HG03439 (cell line): Measurements from ENCODE around the gene IFIT2.
"Not testable (repeated sequence)": the region's sequence is repeated elsewhere in the genome, so short reads cannot be mapped to it uniquely, and the experiment has no call there.

ENCODE experiments used
- ATAC-seq: cut with Tn5 transposase; IDR thresholded peaks from one replicate; pipeline ENCODE4 v1.9.1; 2021; ENCODE audit warnings: mild to moderate bottlenecking, moderate library complexity; ENCODE audit not compliant: unreplicated experiment

The IFIT2 gene

DNA sequence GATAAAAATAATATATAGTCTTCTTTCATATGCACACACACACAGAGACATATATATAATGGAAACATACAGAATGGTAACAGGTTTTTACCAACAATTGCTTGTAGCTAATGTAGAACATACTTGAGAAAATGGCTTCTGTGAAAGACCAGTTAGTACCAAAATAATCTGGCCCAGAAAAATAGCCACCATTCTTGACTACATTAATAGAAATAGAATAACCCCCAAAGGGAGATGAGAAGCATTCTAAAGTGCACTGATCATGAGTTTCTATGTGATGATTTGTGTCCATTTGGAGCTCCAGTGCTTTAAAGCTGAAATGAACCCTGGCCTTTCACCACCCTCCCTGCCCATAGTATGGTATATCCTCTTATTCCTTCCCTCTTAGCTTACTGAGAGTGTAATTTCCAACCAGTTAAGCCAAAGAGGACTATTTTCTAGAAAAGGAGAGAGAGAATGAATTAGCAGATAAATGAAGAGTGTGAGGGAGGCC, 22.9 kb upstream of the IFIT2 start:
- no peak for ATAC-seq

DNA sequence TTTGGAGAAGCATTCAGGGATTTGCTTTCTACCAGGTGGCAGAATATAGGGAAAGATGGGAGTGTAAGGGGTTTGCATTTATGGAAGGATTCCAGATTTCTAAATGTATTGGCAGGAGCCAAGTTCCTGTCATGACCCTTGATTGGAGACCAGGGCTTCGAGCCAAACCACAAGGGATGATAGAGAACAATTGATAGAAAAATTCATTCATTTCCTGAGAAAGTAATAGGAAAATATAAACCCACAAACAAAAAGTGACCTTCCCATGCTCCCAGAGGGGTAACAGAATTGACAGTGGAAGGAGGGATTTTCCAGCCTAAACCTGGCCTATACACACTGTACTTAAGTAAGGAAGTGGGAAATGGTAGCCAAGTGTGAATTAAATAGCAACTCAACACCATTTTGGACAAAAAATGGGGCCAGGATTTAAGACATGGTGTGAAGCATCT, 22.4 kb upstream of the IFIT2 start:
- ATAC-seq, result no peak

DNA sequence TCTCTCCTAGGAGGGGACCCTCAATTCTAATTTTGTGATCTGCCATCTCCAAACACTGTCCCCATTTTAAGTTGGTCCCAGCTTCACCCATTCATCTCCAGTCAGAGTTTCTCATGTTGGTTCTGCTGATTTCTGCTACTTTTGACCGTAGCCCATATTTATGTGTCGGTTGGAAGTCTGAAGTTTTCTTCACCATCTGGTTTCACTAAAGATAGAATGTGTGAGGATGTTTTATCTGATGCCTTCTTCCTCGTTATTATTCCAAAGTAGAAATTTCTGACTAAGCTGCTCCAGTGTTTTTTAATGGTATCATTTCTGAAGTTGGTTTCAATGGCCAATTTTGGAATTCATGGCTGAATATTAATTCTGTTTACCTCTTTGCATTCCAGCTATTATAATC, 21.3 kb upstream of the IFIT2 start:
- no peak for ATAC-seq

DNA sequence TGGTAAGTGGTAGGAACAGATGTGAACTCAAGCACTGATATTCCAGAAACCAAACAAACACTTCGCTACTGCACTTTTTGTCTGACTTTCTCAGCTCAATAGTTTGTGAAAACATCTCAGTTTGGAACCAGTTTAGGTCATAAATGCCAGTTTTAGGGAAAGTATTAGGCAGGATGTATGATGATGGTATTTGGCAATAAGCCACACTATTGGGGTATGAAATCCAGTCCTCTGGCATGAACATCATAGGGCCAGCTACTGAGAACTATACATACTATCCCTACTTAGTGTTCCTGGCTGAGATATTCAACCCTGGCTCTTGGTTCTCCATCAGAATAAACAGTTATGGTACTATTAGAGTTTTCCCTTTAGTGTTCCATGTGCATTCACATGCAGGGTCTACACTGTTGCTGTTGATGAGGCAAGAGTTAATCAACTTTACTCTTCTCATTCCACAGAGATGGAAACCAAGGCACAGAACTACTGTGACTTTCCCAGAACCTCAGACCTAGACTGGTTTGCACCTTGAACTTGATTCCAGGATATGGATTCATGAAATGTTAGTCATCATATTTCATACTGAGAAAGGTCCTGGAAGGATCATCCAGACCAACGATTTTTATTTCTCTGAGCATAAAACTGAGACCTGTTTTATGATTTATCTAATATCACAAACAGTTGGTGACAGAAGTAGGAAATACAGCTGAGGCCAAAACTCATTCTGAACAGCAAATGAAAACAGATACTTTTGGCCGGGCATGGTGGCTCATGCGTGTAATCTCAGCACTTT, 20.0 kb upstream of the IFIT2 start:
- ATAC-seq, result no peak

DNA sequence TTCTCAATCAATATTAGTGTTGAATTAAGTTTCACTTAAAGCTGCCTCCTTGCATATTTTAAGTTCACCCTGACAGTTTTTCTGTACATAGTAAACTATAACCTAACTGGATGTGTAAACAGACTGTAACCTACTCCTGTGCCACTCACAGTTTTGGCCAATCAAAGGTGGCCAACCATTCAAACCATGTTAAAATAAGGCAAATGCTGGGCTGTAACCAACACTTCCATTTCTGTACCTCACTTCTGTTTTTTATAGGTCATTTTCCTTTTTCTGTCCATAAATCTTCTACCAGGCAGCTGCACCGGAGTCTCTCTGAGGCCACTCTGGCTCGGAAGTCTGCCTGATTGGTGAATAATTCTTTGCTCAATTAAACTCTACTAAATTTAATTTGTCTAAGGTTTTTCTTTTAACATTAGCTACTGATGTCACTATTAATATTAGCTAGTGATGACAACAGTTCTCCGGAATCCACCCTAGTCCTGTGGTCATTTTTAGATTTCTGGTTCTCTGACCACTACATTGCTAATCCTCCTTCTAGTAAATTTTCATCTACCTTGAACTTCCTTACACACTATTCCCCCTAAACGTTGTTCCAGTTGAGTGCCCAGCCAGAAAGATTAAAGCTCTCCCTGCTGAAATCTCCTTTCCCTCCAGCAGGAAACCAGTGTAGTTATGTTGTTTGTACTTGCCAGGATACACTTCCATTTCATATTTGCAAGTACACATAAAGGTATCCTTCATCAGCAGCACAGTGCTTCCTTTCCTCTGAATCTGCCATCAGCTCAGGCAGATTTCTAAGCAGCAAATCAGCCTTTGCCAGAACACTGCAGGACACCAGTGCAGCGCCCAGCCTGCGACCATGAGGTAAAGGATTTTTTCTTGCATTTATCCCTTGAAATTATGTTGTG, 18.6 kb upstream of the IFIT2 start:
- no peak for ATAC-seq

DNA sequence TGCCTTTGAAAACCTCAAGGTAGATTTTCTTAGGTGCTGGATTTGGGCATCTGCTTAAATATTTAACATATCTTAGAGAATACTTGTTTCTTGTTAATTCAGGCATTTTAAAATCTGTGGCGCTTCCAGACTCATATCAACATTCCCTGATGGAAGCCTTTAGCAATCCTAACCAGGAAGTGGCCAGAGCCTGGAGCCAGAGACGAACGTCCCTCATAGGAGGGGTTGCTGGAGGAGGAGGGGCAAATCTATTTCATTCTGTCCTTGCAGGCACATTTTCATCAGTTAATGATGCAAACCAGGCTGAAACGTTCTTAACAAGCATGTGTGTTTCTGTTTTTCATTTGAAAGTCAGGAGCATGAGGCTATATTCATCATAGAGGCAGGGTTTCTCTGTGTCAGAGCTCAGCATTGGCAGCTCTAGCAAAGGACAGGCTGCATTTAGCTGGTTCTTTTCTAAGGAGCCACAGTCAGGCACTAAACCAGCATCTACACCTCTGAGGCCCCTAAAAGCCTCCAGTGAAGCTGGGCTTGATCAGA, 17.8 kb upstream of the IFIT2 start:
- ATAC-seq, result no peak

DNA sequence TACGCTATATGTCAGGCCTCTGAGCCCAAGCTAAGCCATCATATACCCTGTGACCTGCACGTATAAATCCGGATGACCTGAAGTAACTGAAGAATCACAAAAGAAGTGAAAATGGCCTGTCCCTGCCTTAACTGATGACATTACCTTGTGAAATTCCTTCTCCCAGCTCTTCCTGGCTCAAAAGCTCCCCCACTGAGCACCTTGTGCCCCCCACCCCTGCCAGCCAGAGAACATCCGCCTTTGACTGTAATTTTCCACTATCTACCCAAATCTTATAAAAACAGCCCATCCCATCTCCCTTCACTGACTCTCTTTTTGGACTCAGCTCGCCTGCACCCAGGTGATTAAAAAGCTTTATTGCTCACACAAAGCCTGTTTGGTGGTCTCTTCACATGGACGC, 17.1 kb upstream of the IFIT2 start:
- not testable (repeated sequence) for ATAC-seq

DNA sequence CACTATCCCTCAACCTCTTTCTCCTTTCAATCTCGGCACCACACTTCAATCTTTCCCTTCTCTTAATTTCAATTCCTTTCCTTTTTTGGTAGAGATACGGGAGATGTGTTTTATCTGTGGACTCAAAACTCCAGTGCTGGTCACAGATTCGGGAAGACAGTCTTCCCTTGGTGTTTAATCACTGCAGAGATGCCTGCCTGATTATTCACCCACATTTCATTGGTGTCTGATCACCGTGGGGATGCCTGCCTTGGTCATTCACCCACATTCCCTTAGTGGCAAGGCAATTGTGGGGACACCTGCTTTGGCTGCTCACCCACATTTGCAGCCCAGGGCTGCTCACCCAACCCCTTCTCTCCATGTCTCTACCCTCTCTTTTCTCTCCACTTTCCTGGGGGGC, 16.5 kb upstream of the IFIT2 start:
- not testable (repeated sequence) for ATAC-seq

DNA sequence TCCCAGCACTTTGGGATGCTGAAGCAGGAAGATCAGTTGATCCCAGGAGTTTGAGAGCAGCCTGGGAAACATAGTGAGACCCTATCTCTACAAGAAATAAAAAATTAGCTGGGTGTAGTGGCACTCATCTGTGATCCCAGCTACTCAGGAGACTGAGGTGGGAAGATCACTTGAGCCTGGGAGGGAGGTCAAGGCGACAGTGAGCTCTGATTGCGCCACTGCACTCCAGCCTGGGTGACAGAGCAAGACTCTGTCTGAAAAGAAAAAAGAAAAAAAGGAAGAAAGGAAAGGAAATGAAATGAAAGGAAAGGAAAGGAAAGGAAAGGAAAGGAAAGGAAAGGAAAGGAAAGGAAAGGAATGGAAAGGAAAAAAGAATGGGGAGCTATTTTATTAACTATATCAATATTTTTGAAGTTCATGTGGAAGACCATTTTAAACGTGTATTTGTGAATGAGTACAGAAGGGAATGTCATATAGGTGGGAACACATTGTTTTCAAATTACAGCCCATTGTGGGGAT, 7.1 kb upstream of the IFIT2 start:
- ATAC-seq, result no peak

DNA sequence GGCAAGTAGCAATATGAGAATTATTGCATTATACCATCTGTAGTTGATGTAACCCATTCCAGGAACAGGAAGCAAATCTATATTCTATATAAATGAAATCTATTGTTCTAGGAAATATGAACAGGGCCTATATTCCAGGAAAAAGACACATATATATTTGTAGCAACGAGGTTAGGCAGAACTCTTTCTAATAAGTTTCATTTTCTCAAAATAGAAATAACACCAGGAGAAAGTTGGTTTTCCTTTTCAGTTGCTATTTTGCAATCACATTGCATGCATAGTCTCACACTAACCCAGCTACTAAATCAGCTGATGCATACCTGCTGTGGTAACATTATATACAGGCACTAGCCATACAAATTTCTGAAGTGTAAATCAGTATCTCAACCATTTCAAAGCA, 6.2 kb upstream of the IFIT2 start:
- ATAC-seq, result no peak

DNA sequence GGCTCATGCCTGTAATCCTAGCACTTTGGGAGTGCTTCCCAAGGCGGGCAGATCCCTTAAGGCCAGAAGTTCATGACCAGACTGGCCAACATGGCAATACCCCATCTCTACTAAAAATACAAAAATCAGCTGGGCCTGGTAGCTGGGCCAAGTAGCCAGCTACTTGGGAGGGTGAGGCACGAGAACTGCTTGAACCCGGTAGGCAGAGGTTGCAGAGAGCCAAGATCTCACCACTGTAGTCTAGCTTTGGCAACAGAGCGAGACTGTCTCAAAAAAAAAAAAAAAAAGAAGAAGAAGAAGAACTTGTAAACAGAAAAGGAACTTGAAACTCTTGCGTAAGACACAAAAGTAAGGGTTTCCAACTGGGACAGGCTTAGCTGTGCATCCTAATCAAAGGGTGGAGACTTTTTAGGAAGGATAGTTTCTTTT, 5.6 kb upstream of the IFIT2 start:
- no peak for ATAC-seq

DNA sequence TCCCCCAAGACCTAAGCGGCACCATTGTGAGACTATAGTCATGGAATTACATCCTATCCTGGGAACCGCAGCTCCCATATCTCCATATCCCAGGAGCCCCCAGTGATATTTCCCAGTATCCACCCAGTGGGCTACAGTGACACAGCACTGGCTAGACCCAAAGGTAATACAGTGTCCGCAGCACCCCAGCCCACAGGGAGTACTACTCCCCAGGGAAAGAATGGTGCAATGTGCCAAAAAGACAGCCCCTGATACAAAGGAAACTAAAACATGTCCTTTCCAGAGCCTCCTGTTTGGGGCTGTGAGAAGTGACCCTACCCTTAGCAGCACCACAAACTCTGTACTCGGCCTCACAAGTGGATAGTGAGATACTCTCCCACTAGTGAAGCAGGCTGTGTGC, 4.5 kb upstream of the IFIT2 start:
- ATAC-seq, result no peak

DNA sequence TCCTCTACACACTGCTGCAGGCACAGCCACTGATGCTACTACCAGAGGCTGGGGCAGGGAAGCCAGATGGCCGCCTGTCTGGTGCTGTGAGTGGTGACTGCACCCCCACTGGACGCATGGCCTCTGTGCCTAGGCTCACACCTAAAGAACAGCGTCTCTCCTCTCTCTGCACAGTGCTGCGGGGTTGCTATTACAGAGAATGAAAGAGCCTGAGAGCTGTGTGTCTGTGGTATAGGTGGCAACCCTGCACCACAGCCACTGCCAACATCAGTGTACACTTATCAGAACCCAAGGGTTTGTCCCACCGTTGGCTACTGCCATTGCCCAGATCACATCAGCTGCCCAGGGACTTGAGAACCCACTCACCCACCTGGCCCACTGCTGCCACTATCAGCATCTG, 4.1 kb upstream of the IFIT2 start:
- ATAC-seq, result no peak

DNA sequence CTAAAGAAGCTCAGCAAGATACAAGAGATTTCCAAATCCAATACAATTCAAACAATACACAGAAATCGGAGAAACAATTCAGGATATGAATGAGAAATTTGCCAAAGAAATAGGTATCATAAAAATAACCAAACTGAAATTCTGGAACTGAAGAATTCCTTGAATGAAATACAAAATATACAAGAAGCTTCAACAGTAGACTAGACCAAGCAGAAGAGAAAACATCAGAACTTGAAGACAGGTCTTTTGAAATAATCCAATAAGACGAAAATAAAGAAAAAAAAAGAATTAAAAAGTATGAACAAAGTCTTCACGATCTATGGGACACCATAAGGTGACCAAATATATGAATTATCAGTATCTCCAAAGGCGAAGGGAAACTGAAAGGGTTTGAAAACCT, 2.8 kb upstream of the IFIT2 start:
- no peak for ATAC-seq

DNA sequence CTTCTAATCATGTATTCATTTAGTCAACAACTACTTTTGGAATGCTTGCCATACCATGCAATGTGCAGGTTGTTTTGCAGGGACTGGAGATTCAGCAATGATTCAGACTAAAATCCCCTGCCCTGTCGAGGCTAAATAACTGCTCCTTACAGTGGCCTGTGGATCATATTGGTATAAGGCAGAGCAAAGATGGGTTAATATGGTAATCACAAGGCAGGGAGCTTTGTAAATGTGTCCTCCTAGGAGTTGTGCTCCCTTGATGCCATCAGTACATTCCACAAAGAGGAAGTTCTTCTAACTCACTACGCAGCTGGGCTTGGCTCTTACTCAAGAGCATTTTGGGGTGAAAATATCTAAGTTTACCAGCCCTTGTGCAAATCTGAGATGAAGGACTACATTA, 614 bp upstream of the IFIT2 start:
- no peak for ATAC-seq

DNA sequence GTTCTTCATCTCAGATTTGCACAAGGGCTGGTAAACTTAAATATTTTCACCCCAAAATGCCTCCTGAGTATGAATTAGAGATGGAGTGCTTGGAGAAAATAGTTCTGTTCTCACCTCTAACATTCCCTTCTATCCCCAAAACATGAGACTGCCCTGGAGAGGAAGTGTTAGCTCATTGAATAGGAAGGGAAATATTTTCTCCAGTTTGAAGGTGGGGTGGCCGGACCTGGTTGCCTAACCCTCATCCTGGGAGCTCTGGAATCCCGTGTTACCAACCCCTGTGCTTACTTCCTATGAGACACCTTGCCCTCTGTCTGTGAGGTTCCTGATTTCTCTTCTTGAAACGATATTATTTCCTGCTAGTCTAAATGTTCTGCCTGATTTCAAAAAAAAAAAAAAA, 779 bp downstream of the IFIT2 start:
- ATAC-seq, result no peak

DNA sequence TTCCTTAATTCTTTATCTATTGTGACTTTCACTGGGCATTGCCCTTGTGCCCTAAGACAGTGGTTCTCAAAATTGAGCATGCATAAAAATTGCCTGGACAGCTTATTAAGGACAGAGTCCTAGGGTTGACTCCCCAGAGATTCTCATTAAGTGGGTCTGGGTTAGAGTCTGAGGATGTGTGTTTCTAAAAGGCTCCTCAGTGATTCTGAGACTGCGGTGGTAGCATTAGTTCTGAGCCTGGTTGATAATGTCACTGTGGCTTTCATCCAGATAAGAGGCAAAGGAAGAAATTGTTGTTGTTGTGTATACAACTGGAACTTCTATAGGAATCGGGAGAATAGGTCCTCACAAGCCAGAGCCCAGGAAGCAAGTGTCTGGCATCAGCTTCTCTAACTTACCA, 1.3 kb downstream of the IFIT2 start:
- ATAC-seq, result no peak

DNA sequence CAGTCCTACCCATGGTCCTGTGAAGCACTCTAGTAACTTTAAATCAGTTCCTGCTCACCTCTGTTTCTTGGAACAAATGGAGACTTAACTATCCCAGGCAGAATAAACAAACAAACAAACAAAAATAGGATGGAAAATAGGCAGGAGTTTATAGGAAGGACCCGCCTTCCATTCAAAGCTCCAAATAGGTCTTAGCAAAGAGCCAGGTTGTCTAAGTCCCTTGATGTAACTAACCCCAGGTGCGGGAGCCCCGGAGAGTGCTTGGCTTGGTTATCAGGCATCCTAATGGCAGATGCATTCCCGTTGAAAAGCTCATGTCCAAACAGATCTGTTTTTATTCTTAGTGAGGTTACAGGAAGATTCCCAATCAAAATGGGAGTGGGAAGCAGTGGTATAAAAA, 2.2 kb downstream of the IFIT2 start:
- ATAC-seq, result no peak

DNA sequence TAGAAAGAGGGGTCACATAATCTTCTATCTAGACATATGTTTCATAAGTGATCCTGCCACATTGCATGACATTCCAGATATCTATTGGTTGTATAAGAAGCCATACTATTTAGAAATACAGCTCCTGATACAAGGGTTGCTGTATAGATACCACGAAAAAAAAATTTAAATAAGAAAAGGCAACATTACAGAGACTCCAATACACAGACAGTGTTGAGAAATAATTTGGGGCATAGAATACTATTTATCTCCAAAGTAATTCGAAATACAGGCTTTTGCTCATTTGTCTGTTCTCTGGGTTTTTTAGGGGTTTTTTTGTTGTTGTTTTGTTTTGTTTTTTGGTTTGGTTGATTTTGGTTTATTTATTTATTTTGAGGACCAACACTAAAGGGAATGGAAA, 2.6 kb downstream of the IFIT2 start:
- no peak for ATAC-seq

DNA sequence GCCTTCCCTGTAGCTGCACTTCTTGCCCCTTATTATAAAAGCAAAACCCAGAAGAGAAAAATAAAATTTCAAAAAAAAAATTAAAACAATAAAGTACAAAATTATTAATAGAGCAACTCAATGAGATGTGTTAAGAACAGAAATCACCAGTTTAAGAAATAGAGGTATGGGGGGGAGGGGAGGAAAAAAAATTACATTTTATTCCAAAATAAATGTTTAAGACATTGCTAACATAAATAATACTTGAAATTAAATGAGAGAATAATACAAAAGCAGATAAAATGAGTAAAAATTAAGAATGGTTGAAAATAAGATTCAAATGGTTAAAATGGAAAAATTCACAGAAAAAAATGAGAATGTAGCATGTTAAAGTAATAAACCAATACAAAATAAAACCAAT, 3.1 kb downstream of the IFIT2 start:
- ATAC-seq, result no peak

DNA sequence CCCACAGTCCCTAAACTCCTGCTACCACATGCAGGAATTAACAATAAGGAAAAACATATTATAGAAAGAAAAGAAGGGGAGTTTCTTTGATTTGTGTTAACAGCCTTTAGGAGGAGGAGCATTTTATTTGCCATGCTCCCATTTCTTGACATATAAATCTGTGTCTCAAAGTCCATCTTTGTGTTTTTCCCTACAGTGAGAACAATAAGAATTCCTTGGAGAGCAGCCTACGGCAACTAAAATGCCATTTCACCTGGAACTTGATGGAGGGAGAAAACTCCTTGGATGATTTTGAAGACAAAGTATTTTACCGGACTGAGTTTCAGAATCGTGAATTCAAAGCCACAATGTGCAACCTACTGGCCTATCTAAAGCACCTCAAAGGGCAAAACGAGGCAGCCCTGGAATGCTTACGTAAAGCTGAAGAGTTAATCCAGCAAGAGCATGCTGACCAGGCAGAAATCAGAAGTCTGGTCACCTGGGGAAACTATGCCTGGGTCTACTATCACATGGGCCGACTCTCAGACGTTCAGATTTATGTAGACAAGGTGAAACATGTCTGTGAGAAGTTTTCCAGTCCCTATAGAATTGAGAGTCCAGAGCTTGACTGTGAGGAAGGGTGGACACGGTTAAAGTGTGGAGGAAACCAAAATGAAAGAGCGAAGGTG, 4.1 kb downstream of the IFIT2 start:
- no peak for ATAC-seq
